OCI-LY7 (cell line): ENCODE data around the gene PACS1. TPM values are rescaled to one million over a fixed set of nuclear protein-coding genes. Genes with fewer than 3 reads are reported as not detected.

Experiments used
- BruUV-seq: library from RNA; stranded (reverse); fragments of 400-500 nt; replicated peaks from 2 replicates; lab custom pipeline; 2021; lab: Mats Ljungman, UMichigan
- CTCF ChIA-PET: fragments of 300-600 bp; sonication (Branson Sonifier 250); formaldehyde crosslinking; loops from one replicate; lab custom pipeline; 2022; ENCODE audit warnings: antibody characterized with exemption; ENCODE audit not compliant: unreplicated experiment; lab: Charles Lee
- POLR2A ChIA-PET: fragments of 300-600 bp; sonication (Branson Sonifier 250); formaldehyde crosslinking; loops from one replicate; lab custom pipeline; 2022; ENCODE audit warnings: antibody characterized with exemption; lab: Charles Lee
- DNase-seq: peaks from one replicate; pipeline ENCODE4 v3.0.0-alpha.2; 2015; ENCODE audit warnings: low spot score
- H2AFZ ChIP-seq: fragments of 200-600 bp; sonication (generic), shearing (Covaris generic); 2 replicates; pipeline ENCODE4 v1.6.1; 2014; ENCODE audit warnings: mild to moderate bottlenecking, antibody characterized with exemption, low read length, moderate library complexity
- H3K27ac ChIP-seq: fragments of 200-600 bp; sonication (generic); 2 replicates; pipeline ENCODE4 v1.5.1; 2014; ENCODE audit warnings: mixed run types, low read depth, mild to moderate bottlenecking, moderate library complexity, low read length, inconsistent platforms; ENCODE audit not compliant: poor library complexity, severe bottlenecking
- H3K36me3 ChIP-seq: fragments of 200-600 bp; sonication (generic); 2 replicates; pipeline ENCODE4 v1.6.1; 2014; ENCODE audit warnings: mild to moderate bottlenecking, antibody characterized with exemption, low read length, moderate library complexity, mixed read lengths; ENCODE audit not compliant: insufficient read depth
- H3K4me1 ChIP-seq: fragments of 200-600 bp; sonication (generic); 2 replicates; pipeline ENCODE4 v1.5.1; 2014; ENCODE audit warnings: mild to moderate bottlenecking, low read length; ENCODE audit not compliant: insufficient read depth, poor library complexity, severe bottlenecking
- H3K4me2 ChIP-seq: fragments of 200-600 bp; sonication (generic); 2 replicates; pipeline ENCODE4 v1.6.1; 2014; ENCODE audit warnings: mild to moderate bottlenecking, low read length
- H3K4me3 ChIP-seq: fragments of 200-600 bp; sonication (generic); 2 replicates; pipeline ENCODE4 v1.5.1; 2014; ENCODE audit warnings: mild to moderate bottlenecking, low read depth, low read length; ENCODE audit not compliant: poor library complexity, severe bottlenecking
- H3K79me2 ChIP-seq: fragments of 200-600 bp; sonication (generic); 2 replicates; pipeline ENCODE4 v1.6.1; 2016; ENCODE audit warnings: low read depth, mild to moderate bottlenecking, low read length, moderate library complexity, mixed read lengths; ENCODE audit not compliant: insufficient read depth
- H3K9me2 ChIP-seq: fragments of 200-600 bp; sonication (generic); 2 replicates; pipeline ENCODE4 v1.6.1; 2016; ENCODE audit warnings: mild to moderate bottlenecking, low read length, mixed read lengths; ENCODE audit not compliant: insufficient read depth
- H3K9me3 ChIP-seq: fragments of 200-600 bp; sonication (generic); 2 replicates; pipeline ENCODE4 v1.6.1; 2014; ENCODE audit warnings: mild to moderate bottlenecking, mixed run types, low read length, mixed read lengths
- H4K20me1 ChIP-seq: fragments of 200-600 bp; sonication (generic); 2 replicates; pipeline ENCODE4 v1.6.1; 2014; ENCODE audit warnings: mild to moderate bottlenecking, antibody characterized with exemption, low read length, moderate library complexity, mixed read lengths; ENCODE audit not compliant: insufficient read depth
- CTCF ChIP-seq: fragments of 200-600 bp; sonication (generic); conservative IDR thresholded peaks from 2 replicates; pipeline ENCODE4 v1.5.1; 2014; ENCODE audit warnings: mild to moderate bottlenecking, antibody characterized with exemption, low read length, moderate library complexity, mixed read lengths
- EZH2phosphoT487 ChIP-seq: fragments of 200-600 bp; sonication (generic); IDR thresholded peaks from 2 replicates; pipeline ENCODE4 v1.6.1; 2018; ENCODE audit warnings: low read depth, borderline replicate concordance, mild to moderate bottlenecking, mixed run types, antibody characterized with exemption, low read length, moderate library complexity, mixed read lengths
- intact Hi-C: fragments of 100-400 bp; cut with micrococcal nuclease; formaldehyde crosslinking; loops from one replicate; pipeline ENCODE4 v1.10.0; 2022; ENCODE audit not compliant: unreplicated experiment
- total RNA-seq, 2 experiments: library from RNA; depleted of rRNA in 1 of 2; stranded (reverse); fragments of >200 nt in 1 of 2; shearing (Covaris generic) in 1 of 2; gene quantifications; 2 replicates each; pipeline ENCODE4 v1.2.3, GENCODE V29; 2014 to 2022

PACS1 gene
- total RNA-seq, 2 experiments from 2014 or later: 23.7 to 52.5 TPM

GRCh38 chr11:66087148-66087908, 17.3 kb downstream of the PACS1 start:
- no TSS peak for BruUV-seq
- no peaks in the 10 kb centered on the region for H3K9me2 ChIP-seq
- TF ChIP-seq CTCF: no peak
- TF ChIP-seq EZH2phosphoT487: no peak
- peak overlapping the region; percentile 50 for H3K4me3 ChIP-seq
- peaks cover 75% of the 10 kb centered on the region for H3K79me2 ChIP-seq
- DNase-seq: no peak
- intact Hi-C loops: no loop called here
- no peaks in the 10 kb centered on the region for H3K9me3 ChIP-seq
- no peaks in the 10 kb centered on the region for H4K20me1 ChIP-seq
- peak overlapping the region; percentile 80 for H3K4me2 ChIP-seq
- ChIA-PET POLR2A (interaction anchor here (0.9 to 1.6 kb wide), 3 partner anchors 19 to 29 kb away, joined by 3 to 7 read pairs (median 7); no protein-coding TSS in a partner anchor), CTCF (no interaction called here)
- H3K36me3 ChIP-seq: peaks cover 4% of the 10 kb centered on the region; the same call in 1 of the 2 replicates
- peak overlapping the region; percentile 74 for H3K27ac ChIP-seq
- peaks cover 70% of the 10 kb centered on the region for H3K4me1 ChIP-seq
- peak overlapping the region; percentile 5; the same call in 1 of the 2 replicates for H2AFZ ChIP-seq

GRCh38 chr11:66089067-66089466, 19.0 kb downstream of the PACS1 start:
- Histone ChIP-seq H3K79me2 (peaks cover 59% of the 10 kb centered on the region), H3K9me3 (no peaks in the 10 kb centered on the region), H3K9me2 (no peaks in the 10 kb centered on the region), H3K4me3 (no peak overlapping the region), H3K36me3 (peaks cover 4% of the 10 kb centered on the region; the same call in 1 of the 2 replicates), H3K4me2 (peak overlapping the region; percentile 80; the same call in 1 of the 2 replicates), H3K27ac (no peak overlapping the region), H2AFZ (no peak overlapping the region), H4K20me1 (no peaks in the 10 kb centered on the region), H3K4me1 (peaks cover 52% of the 10 kb centered on the region)
- intact Hi-C loops: no loop called here
- no peak for TF ChIP-seq CTCF
- TF ChIP-seq EZH2phosphoT487: no peak
- ChIA-PET POLR2A (interaction anchor here (1.0 to 1.9 kb wide), 5 partner anchors 8 to 22 kb away, joined by 3 to 10 read pairs (median 3); no protein-coding TSS in a partner anchor), CTCF (interaction anchor here (0.6 kb wide), 2 partner anchors 309 to 431 kb away, joined by 3 read pairs; no protein-coding TSS in a partner anchor)
- DNase-seq: no peak
- BruUV-seq: no TSS peak
